Tibial nerve (tissue), 4 donors: ENCODE measurements around the gene NOX3. TPM values are rescaled to one million over a fixed set of nuclear protein-coding genes. Genes with fewer than 3 reads are reported as not detected.

Source experiments
- DNase-seq, 2 donors: peaks; one replicate each; pipeline ENCODE4 v3.0.0-alpha.2; 2019; ENCODE audit warnings: low spot score in 2 of 2
- H3K27ac ChIP-seq, 4 donors: fragments of 200-600 bp; sonication (generic) in 3 of 4; one replicate each; pipeline ENCODE4 v1.5.1; 2017 to 2019; ENCODE audit warnings: mild to moderate bottlenecking in 1 of 4
- H3K27me3 ChIP-seq, 2 donors: fragments of 200-600 bp; sonication (generic) in 1 of 2; one replicate each; pipeline versions ENCODE4 v1.5.1 to v1.6.0; 2017 to 2019
- H3K36me3 ChIP-seq, 3 donors: fragments of 200-600 bp; sonication (generic); one replicate each; pipeline ENCODE4 v1.5.1; 2018 to 2019
- H3K4me1 ChIP-seq, 4 donors: fragments of 200-600 bp; sonication (generic) in 3 of 4; one replicate each; pipeline ENCODE4 v1.5.1; 2017 to 2019
- H3K4me3 ChIP-seq, 4 donors: fragments of 200-600 bp; sonication (generic) in 3 of 4; one replicate each; pipeline ENCODE4 v1.5.1; 2017 to 2019; ENCODE audit warnings: mild to moderate bottlenecking in 1 of 4, moderate library complexity in 1 of 4
- H3K9me3 ChIP-seq, 4 donors: fragments of 200-600 bp; sonication (generic) in 3 of 4; one replicate each; pipeline ENCODE4 v1.5.1; 2017 to 2019
- CTCF ChIP-seq, 5 experiments: fragments of 200-600 bp in 3 of 5; fragments of 450-650 bp in 2 of 5; sonication (generic) in 3 of 5; IDR thresholded peaks; one replicate each; pipeline ENCODE4 v1.5.1; 2016 to 2019; ENCODE audit warnings: antibody characterized with exemption in 5 of 5, mild to moderate bottlenecking in 3 of 5, moderate library complexity in 2 of 5
- EP300 ChIP-seq, 2 donors: sonication (generic); formaldehyde crosslinking; IDR thresholded peaks; one replicate each; pipeline ENCODE4 v1.6.1; 2017; ENCODE audit warnings: antibody characterized with exemption in 2 of 2, mild to moderate bottlenecking in 1 of 2
- POLR2A ChIP-seq, 2 donors: fragments of 450-650 bp; IDR thresholded peaks; one replicate each; pipeline ENCODE4 v1.6.1; 2017; ENCODE audit warnings: antibody characterized with exemption in 2 of 2, mild to moderate bottlenecking in 2 of 2, moderate library complexity in 2 of 2
- WGBS, 2 donors: methylation state at CpG; one replicate each; pipeline ENCODE4 v1.1.5; 2018; 5-methylcytosine and 5-hydroxymethylcytosine counted together
- total RNA-seq, 4 donors: library from RNA; depleted of rRNA; stranded (reverse); fragments of >200 nt; gene quantifications; one replicate each; pipeline ENCODE4 v1.1.0, GENCODE V29; 2016

NOX3 gene
- total RNA-seq, 4 donors from 2014 or later: not detected

DNA sequence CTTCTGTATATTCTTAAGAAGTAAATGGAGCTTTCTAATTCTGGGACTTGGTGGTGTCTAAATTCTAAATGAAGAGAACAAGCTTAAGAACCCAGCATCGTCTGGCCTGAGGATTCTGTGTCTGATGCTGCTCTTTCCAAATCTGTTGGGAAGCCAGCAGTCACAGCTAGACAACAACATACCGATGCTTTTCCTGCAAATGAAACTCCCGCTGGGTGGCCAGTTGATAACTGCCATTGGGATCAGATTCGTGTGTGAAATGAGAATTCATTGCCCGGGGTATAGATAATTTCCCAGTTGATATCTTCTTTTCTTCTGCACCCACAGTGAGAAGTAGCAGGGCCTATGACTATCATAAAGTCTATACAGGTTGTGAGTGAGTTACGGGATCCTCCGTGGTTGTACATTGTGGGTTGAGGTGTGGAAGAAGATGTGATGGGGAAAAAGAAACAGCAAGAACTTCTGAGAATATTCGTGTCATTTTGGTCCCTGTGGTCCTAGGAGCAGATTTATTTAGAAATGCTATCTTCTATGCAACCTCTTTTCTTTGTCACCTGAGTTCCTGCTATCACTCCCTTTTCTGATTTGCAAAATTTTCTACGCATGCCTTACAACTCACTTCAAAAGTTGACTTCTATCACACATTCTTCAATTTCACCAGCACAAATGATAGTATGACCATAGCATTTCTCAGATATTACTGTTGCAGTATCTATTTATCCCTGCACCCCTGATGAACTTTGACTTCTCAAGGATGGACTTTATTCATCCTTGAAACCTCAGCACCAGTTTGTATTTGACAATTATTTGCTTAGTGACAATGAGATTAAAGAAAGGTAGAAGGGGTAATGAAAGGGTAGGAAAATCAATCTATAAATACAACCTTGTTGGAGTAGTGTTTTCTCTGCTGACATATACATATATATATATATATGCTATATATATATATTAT lies 10.4 kb downstream of the NOX3 start:
- DNase-seq: no peak
- 83 to 85% methylated on average over 9 of the region's 9 CpGs for WGBS, 2 donors
- no peaks in the 10 kb centered on the region for H3K9me3 ChIP-seq
- H3K36me3 ChIP-seq: no peaks in the 10 kb centered on the region
- peaks cover 0 to 4% of the 10 kb centered on the region in 2 donors for H3K27me3 ChIP-seq
- H3K4me3 ChIP-seq: no peak overlapping the region
- TF ChIP-seq POLR2A (IDR thresholded peaks at IDR 0.05): no peak
- no peak for TF ChIP-seq EP300 (IDR thresholded peaks at IDR 0.05)
- TF ChIP-seq CTCF (IDR thresholded peaks at IDR 0.05): no peak
- no peak overlapping the region for H3K27ac ChIP-seq
- H3K4me1 ChIP-seq: peaks cover 0 to 16% (median 0%) of the 10 kb centered on the region in 4 donors

DNA sequence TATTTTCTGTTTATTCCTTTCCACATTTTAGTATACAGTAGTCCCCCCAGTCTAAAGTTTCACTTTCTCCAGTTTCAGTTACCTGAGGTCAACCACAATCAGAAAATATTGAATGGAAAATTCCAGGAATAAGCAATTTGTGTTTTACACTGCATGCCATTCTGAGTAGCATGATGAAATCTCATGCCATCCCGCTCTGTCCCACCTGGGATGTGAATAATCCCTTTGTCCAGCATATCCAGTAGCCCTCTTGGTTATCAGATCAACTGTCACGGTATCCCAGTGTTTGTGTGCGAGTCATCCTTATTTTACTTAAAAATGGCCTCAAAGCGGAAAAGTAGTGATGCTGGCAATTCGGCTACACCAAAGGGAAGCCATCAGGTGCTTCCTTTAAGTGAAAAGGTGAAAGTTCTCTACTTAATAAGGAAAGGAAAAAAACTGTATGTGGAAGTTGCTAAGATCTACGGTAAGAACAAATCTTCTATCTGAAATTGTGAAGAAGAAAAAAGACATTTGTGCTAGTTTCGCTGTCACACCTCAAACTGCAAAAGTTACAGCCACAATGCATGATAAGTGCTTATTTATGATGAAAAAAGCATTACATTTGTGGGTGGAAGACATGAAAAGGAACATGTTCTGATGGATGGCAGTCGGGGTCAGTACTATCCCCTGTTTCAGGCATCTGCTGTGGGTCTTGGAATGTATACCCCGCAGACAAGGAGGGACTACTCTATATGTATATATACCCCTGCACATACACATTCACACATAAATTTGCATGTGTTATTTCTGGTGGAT lies 11.3 kb downstream of the NOX3 start:
- WGBS, 2 donors: 86% methylated on average over 9 of the region's 9 CpGs
- no peak for TF ChIP-seq POLR2A (IDR thresholded peaks at IDR 0.05)
- TF ChIP-seq EP300 (IDR thresholded peaks at IDR 0.05): no peak

GRCh38 chr6:155443168-155443567 lies 12.5 kb downstream of the NOX3 start:
- Histone ChIP-seq H3K27me3 (no peaks in the 10 kb centered on the region), H3K9me3 (no peaks in the 10 kb centered on the region), H3K36me3 (no peaks in the 10 kb centered on the region), H3K4me1 (no peaks in the 10 kb centered on the region), H3K4me3 (no peak overlapping the region), H3K27ac (no peak overlapping the region)
- WGBS, 2 donors: 85 to 86% methylated on average over 9 of the region's 9 CpGs
- no peak for DNase-seq
- TF ChIP-seq CTCF (IDR thresholded peaks at IDR 0.05): no peak
- TF ChIP-seq EP300 (IDR thresholded peaks at IDR 0.05): no peak
- TF ChIP-seq POLR2A (IDR thresholded peaks at IDR 0.05): no peak

More for the DNA sequence above, 11.3 kb downstream of the NOX3 start:
- H3K36me3 ChIP-seq: no peaks in the 10 kb centered on the region
- no peaks in the 10 kb centered on the region for H3K9me3 ChIP-seq
- no peak overlapping the region for H3K4me3 ChIP-seq
- H3K4me1 ChIP-seq: peaks cover 0 to 7% (median 0%) of the 10 kb centered on the region in 4 donors
- H3K27ac ChIP-seq: no peak overlapping the region
- H3K27me3 ChIP-seq: no peaks in the 10 kb centered on the region
- DNase-seq: no peak

DNA sequence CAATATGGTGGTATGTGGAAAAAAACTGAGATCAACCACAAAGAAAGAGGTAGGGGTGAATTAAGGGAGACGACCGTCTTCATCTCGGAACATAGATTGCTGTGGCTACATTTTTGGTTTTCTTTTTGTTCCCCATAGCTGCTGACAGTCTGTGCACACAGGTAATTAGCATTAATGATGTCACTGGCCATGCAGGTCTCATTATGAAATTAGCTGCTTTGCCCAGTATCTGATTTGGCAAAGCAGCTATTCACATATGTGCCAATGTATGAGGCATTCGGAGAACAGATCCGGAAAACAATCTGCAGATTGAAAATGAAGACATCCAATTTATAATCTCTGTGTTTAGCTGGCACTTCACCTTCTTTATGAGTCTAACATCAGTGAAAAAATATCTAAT lies 13.1 kb downstream of the NOX3 start:
- Histone ChIP-seq H3K36me3 (no peaks in the 10 kb centered on the region), H3K27me3 (no peaks in the 10 kb centered on the region), H3K4me1 (peaks cover 0 to 3% (median 0%) of the 10 kb centered on the region in 4 donors), H3K9me3 (no peaks in the 10 kb centered on the region), H3K27ac (no peak overlapping the region), H3K4me3 (no peak overlapping the region)
- DNase-seq: no peak
- no peak for TF ChIP-seq POLR2A (IDR thresholded peaks at IDR 0.05)
- TF ChIP-seq CTCF (IDR thresholded peaks at IDR 0.05): no peak
- TF ChIP-seq EP300 (IDR thresholded peaks at IDR 0.05): no peak
- 91 to 92% methylated on average over 5 of the region's 5 CpGs for WGBS, 2 donors

DNA sequence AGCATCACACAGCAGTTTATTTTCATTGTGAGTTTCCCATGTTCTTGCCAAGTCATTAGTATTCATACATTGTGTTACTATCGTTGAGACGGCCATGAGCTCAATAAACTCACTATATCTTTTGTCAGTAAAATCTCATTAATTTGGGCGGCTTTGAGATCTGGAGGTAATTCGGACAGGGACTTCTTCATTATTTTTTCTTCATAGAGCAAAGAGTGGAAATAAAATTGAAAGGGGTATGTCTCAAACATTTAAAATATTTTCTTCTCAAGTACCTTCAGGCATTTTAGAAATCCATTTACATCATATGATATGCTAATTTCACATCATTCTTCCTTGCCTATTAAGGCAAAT lies 14.6 kb downstream of the NOX3 start:
- Histone ChIP-seq H3K27ac (no peak overlapping the region), H3K27me3 (no peaks in the 10 kb centered on the region), H3K4me1 (peaks cover 0 to 11% (median 0%) of the 10 kb centered on the region in 4 donors), H3K36me3 (no peaks in the 10 kb centered on the region), H3K9me3 (no peaks in the 10 kb centered on the region), H3K4me3 (no peak overlapping the region)
- no peak for DNase-seq
- WGBS, 2 donors: 46% methylated on average over 4 of the region's 4 CpGs
- TF ChIP-seq POLR2A (IDR thresholded peaks at IDR 0.05) (no peak), EP300 (IDR thresholded peaks at IDR 0.05) (no peak), CTCF (IDR thresholded peaks at IDR 0.05) (no peak)
